Measurements from ENCODE around the gene RAD51B.

GRCh38 chr14:68758301-68758700 is 938.7 kb downstream of the RAD51B start:
- no peak for TF ChIP-seq POLR2A (IDR thresholded peaks at IDR 0.05)
- TF ChIP-seq CTCF (IDR thresholded peaks at IDR 0.05), result no peak
- TF ChIP-seq EP300 (IDR thresholded peaks at IDR 0.05), result no peak

Measured in upper lobe of left lung (tissue), 4 donors.